Right lobe of liver (tissue), 6 donors: ENCODE measurements around the gene SLC34A3. TPM values are rescaled to one million over a fixed set of nuclear protein-coding genes. Genes with fewer than 3 reads are reported as not detected.
A peak's percentile ranks its signal among the peaks of the same experiment; 100 is the strongest.

Experiments used
- ATAC-seq, 4 donors: fragments of 200-7000 bp; cut with Tn5 transposase; one replicate each; pipeline ENCODE4 v1.9.1; 2020; ENCODE audit warnings: mild to moderate bottlenecking in 4 of 4, moderate library complexity in 4 of 4
- DNase-seq, 3 donors: peaks; one replicate each; pipeline ENCODE4 v3.0.0-alpha.2; 2020
- H3K27ac ChIP-seq, 3 donors: fragments of 200-600 bp; one replicate each; pipeline ENCODE4 v1.8.0; 2022
- H3K27me3 ChIP-seq, 2 donors: fragments of 200-600 bp; one replicate each; pipeline ENCODE4 v1.8.0; 2022
- H3K36me3 ChIP-seq, 4 donors: fragments of 200-600 bp; sonication (generic) in 1 of 4; one replicate each; pipeline versions ENCODE4 v1.5.1 to v1.8.0; 2017 to 2022; ENCODE audit warnings: control low read depth in 1 of 4
- H3K4me1 ChIP-seq, 4 donors: fragments of 200-600 bp; sonication (generic) in 1 of 4; one replicate each; pipeline versions ENCODE4 v1.5.1 to v1.8.0; 2017 to 2022; ENCODE audit warnings: control low read depth in 1 of 4
- H3K4me3 ChIP-seq, 3 donors: fragments of 200-600 bp; one replicate each; pipeline ENCODE4 v1.8.0; 2022
- H3K9me3 ChIP-seq, 4 donors: fragments of 200-600 bp; sonication (generic) in 1 of 4; one replicate each; pipeline versions ENCODE4 v1.5.1 to v1.8.0; 2017 to 2022; ENCODE audit warnings: control low read depth in 1 of 4
- CTCF ChIP-seq, 4 donors: fragments of 200-600 bp in 3 of 4; fragments of 450-650 bp in 1 of 4; IDR thresholded peaks; one replicate each; pipeline versions ENCODE4 v1.5.1 to v1.8.0; 2016 to 2022; ENCODE audit warnings: antibody characterized with exemption in 4 of 4, mild to moderate bottlenecking in 2 of 4
- POLR2A ChIP-seq: fragments of 450-650 bp; IDR thresholded peaks from one replicate; pipeline ENCODE4 v1.6.1; 2017; ENCODE audit warnings: antibody characterized with exemption, mild to moderate bottlenecking
- WGBS: methylation state at CpG from one replicate; pipeline ENCODE4 v1.1.6; 2018; ENCODE audit warnings: low coverage, low lambda C conversion rate; ENCODE audit not compliant: insufficient coverage; ENCODE audit errors: missing lambda C conversion rate; 5-methylcytosine and 5-hydroxymethylcytosine counted together
- intact Hi-C, 2 donors: fragments of 100-400 bp; cut with DNase I; formaldehyde crosslinking; loops; one replicate each; pipeline versions ENCODE4 v1.11.2 to v1.14.1; 2022
- total RNA-seq, 6 experiments: library from RNA; depleted of rRNA in 2 of 6; stranded (reverse); fragments of >200 nt in 2 of 6; fragmentation: NEBNext Ultra II Directional in 3 of 6; extraction: Animal tissue kit (Norgen Biotek cat#: 25700) in 3 of 6; gene quantifications; one replicate each; pipeline versions ENCODE4 v1.1.0 to v1.2.4, GENCODE V29; 2016 to 2023
- donor health status: DM: no; HTN: yes; CAD: no.
- donor health status: DM: no; HTN: no; CAD: no.
- donor health status: DM: no; HTN: no; CAD: no.
- donor health status: DM: no; HTN: yes; CAD: no.
- donor health status: DM: no; HTN: yes; CAD: no.

SLC34A3 gene
- total RNA-seq, 6 experiments from 2014 or later: not detected

- H3K9me3 ChIP-seq: no peaks in the 10 kb centered on the region
- H3K27me3 ChIP-seq: no peaks in the 10 kb centered on the region
- H3K4me3 ChIP-seq: peak overlapping the region; percentile 39 to 57 (median 49)
- ATAC-seq (peak; percentile 4 to 38 (median 16)), DNase-seq (peak; percentile 58 to 67 (median 59))
- WGBS: no CpG with 5 or more reads among the region's 54 CpGs
- peak overlapping the region; percentile 70 to 95 (median 74) for H3K27ac ChIP-seq
- H3K4me1 ChIP-seq: peaks cover 0 to 5% (median 0%) of the 10 kb centered on the region in 4 donors
- intact Hi-C loops: no loop called here
- H3K36me3 ChIP-seq: no peaks in the 10 kb centered on the region
- TF ChIP-seq CTCF (IDR thresholded peaks at IDR 0.05) (no peak), POLR2A (no peak)
Measured at GRCh38 chr9:137278061-137278701, 47.5 kb downstream of the SLC34A3 start.

- intact Hi-C loops: no loop called here
- ATAC-seq: no peak
- TF ChIP-seq POLR2A: no peak
- no peak for TF ChIP-seq CTCF (IDR thresholded peaks at IDR 0.05)
- Histone ChIP-seq H3K4me3 (peak overlapping the region; percentile 39 to 57 (median 49)), H3K9me3 (no peaks in the 10 kb centered on the region), H3K36me3 (no peaks in the 10 kb centered on the region), H3K4me1 (no peaks in the 10 kb centered on the region), H3K27me3 (no peaks in the 10 kb centered on the region), H3K27ac (no peak overlapping the region)
- peak in 1 of 3 donors; percentile 52 for DNase-seq
- WGBS: 98% methylated on average over 13 of the region's 139 CpGs
Measured at GRCh38 chr9:137278721-137279711, 48.3 kb downstream of the SLC34A3 start.

- Histone ChIP-seq H3K4me1 (no peaks in the 10 kb centered on the region), H3K9me3 (no peaks in the 10 kb centered on the region), H3K36me3 (no peaks in the 10 kb centered on the region), H3K27ac (no peak overlapping the region), H3K27me3 (no peaks in the 10 kb centered on the region), H3K4me3 (no peak overlapping the region)
- peak in 1 of 3 donors; percentile 56 for DNase-seq
- WGBS: 96% methylated on average over 11 of the region's 41 CpGs
- TF ChIP-seq CTCF (IDR thresholded peaks at IDR 0.05) (no peak), POLR2A (no peak)
- ATAC-seq: no peak
- intact Hi-C loops: no loop called here
Measured at GRCh38 chr9:137279741-137280473, 49.2 kb downstream of the SLC34A3 start.

GRCh38 chr9:137280474-137281344 is 50.0 kb downstream of the SLC34A3 start:
- no CpG with 5 or more reads among the region's 85 CpGs for WGBS
- no peak for ATAC-seq

More at GRCh38 chr9:137280474-137281344, 50.0 kb downstream of the SLC34A3 start:
- no peaks in the 10 kb centered on the region for H3K27me3 ChIP-seq
- H3K27ac ChIP-seq: no peak overlapping the region
- intact Hi-C loops: no loop called here
- no peak overlapping the region for H3K4me3 ChIP-seq
- H3K4me1 ChIP-seq: no peaks in the 10 kb centered on the region
- no peaks in the 10 kb centered on the region for H3K36me3 ChIP-seq
- H3K9me3 ChIP-seq: no peaks in the 10 kb centered on the region
- DNase-seq: peak; percentile 30 to 59 (median 47)
- TF ChIP-seq CTCF (IDR thresholded peaks at IDR 0.05) (peak in 3 of 4 donors; percentile 25 to 45 (median 31)), POLR2A (no peak)
